K562 (cell line): ENCODE measurements around the gene UBA3. TPM values are rescaled to one million over a fixed set of nuclear protein-coding genes. Genes with fewer than 3 reads are reported as not detected.

Experiments used
- ATAC-seq: fragments of 200-7000 bp; cut with Tn5 transposase; 3 replicates; pipeline ENCODE4 v1.9.1; 2020; ENCODE audit warnings: moderate library complexity
- BruUV-seq: library from RNA; stranded (reverse); fragments of 400-500 nt; replicated peaks from 2 replicates; lab custom pipeline; 2021; lab: Mats Ljungman, UMichigan
- CTCF ChIA-PET: fragments of 300-600 bp; formaldehyde crosslinking; extraction: SDS; loops from one replicate; lab custom pipeline; 2021; ENCODE audit warnings: low intra/inter-chr PET ratio; lab: Yijun Ruan, JAX
- POLR2A ChIA-PET: fragments of 300-600, 350-650 bp; sonication (Branson Sonifier 250); formaldehyde crosslinking; extraction: SDS; loops from one replicate; lab custom pipeline; 2021; ENCODE audit warnings: antibody characterized with exemption, inconsistent platforms; lab: Yijun Ruan, JAX
- DNase-seq, 4 experiments: peaks; one replicate each; pipeline versions ENCODE4 v3.0.0 to v3.0.0-alpha.2; 2011 to 2018; ENCODE audit warnings: low spot score in 3 of 4, mixed read lengths in 3 of 4; ENCODE audit errors: extremely low read depth in 1 of 4
- FAIRE-seq: peaks from 2 replicates; lab custom pipeline; 2011; peaks lifted over from hg19 to GRCh38; lab: Jason Lieb, UNC
- H2AFZ ChIP-seq: 2 replicates; pipeline ENCODE4 v1.6.0; 2011; ENCODE audit warnings: low read depth, low read length, control low read depth, inconsistent platforms
- H3K27ac ChIP-seq: fragments of 200-600 bp; 3 replicates; pipeline ENCODE4 v1.8.0; 2011; ENCODE audit warnings: low read depth, mild to moderate bottlenecking, control low read depth, inconsistent platforms, low read length, moderate library complexity, mixed read lengths; ENCODE audit errors: extremely low read depth
- H3K27me3 ChIP-seq, 2 experiments: fragments of 300-600 bp in 1 of 2; 2 replicates in 1 of 2; 3 replicates in 1 of 2; pipeline versions ENCODE4 v1.6.0 to v1.8.0; 2011; ENCODE audit warnings: inconsistent platforms in 2 of 2, low read length in 2 of 2, mild to moderate bottlenecking in 1 of 2, mixed read lengths in 1 of 2, moderate library complexity in 1 of 2; ENCODE audit not compliant: control insufficient read depth in 2 of 2, insufficient read depth in 2 of 2
- H3K36me3 ChIP-seq: fragments of 300-600 bp; 3 replicates; pipeline ENCODE4 v1.8.0; 2011; ENCODE audit warnings: mild to moderate bottlenecking, low read length, inconsistent platforms; ENCODE audit not compliant: control insufficient read depth, insufficient read depth
- H3K4me1 ChIP-seq, 2 experiments: fragments of 200-600 bp in 1 of 2; replicated peaks in 1 of 2; 2 replicates in 1 of 2; 3 replicates in 1 of 2; pipeline versions ENCODE4 v1.5.1 to v1.8.0; 2011; ENCODE audit warnings: inconsistent platforms in 2 of 2, low read length in 2 of 2, mild to moderate bottlenecking in 1 of 2, mixed read lengths in 1 of 2, moderate library complexity in 1 of 2; ENCODE audit not compliant: control insufficient read depth in 2 of 2, insufficient read depth in 2 of 2
- H3K4me2 ChIP-seq: 2 replicates; pipeline ENCODE4 v1.6.1; 2011; ENCODE audit warnings: low read length, control low read depth, inconsistent platforms, mixed read lengths; ENCODE audit not compliant: insufficient read depth
- H3K4me3 ChIP-seq: fragments of 200-600 bp; sonication (generic), shearing (Covaris generic); 2 replicates; pipeline ENCODE4 v1.5.1; 2016; ENCODE audit warnings: control low read depth, inconsistent platforms
- H3K79me2 ChIP-seq: fragments of 200-600 bp; 3 replicates; pipeline ENCODE4 v1.8.0; 2011; ENCODE audit warnings: low read length, inconsistent platforms; ENCODE audit not compliant: control insufficient read depth, insufficient read depth
- H3K9ac ChIP-seq, 2 experiments: 2 replicates each; pipeline versions ENCODE4 v1.6.0 to v1.6.1; 2011; ENCODE audit warnings: low read depth in 2 of 2, low read length in 2 of 2, control low read depth in 1 of 2, inconsistent platforms in 1 of 2, mild to moderate bottlenecking in 1 of 2, mixed read lengths in 1 of 2; ENCODE audit not compliant: insufficient read depth in 1 of 2
- H3K9me1 ChIP-seq: one replicate; pipeline ENCODE4 v1.6.0; 2011; ENCODE audit warnings: inconsistent platforms, mild to moderate bottlenecking, low read length, moderate library complexity; ENCODE audit not compliant: control insufficient read depth, insufficient read depth
- H3K9me3 ChIP-seq: replicated peaks from 2 replicates; pipeline ENCODE4 v1.5.1; 2011; ENCODE audit warnings: low read depth, low read length, inconsistent platforms; ENCODE audit not compliant: control insufficient read depth, insufficient read depth
- H4K20me1 ChIP-seq: replicated peaks from 2 replicates; pipeline ENCODE4 v1.6.1; 2011; ENCODE audit warnings: low read length, inconsistent platforms, mixed read lengths; ENCODE audit not compliant: control insufficient read depth, insufficient read depth
- HDGF ChIP-seq: fragments of 450-650 bp; IDR thresholded peaks from 2 replicates; pipeline ENCODE4 v1.6.1; 2016
- KDM4B ChIP-seq, 2 experiments: fragments of 450-650 bp in 1 of 2; sonication (generic) in 1 of 2; IDR thresholded peaks; 2 replicates each; pipeline ENCODE4 v1.6.1; 2016 to 2017; ENCODE audit warnings: borderline replicate concordance in 2 of 2, antibody characterized with exemption in 1 of 2, low read depth in 1 of 2, mild to moderate bottlenecking in 1 of 2
- MCM7 ChIP-seq, 2 experiments: fragments of 450-650 bp; IDR thresholded peaks; 2 replicates each; pipeline ENCODE4 v1.6.1; 2016 to 2018
- NEUROD1 ChIP-seq: fragments of 150-350 bp; IDR thresholded peaks from 2 replicates; pipeline ENCODE4 v1.6.1; 2014; ENCODE audit warnings: borderline replicate concordance, low read length, low read depth; ENCODE audit not compliant: partially characterized antibody
- TAF15 ChIP-seq: fragments of 200-400 bp; formaldehyde crosslinking; IDR thresholded peaks from 2 replicates; pipeline ENCODE4 v1.6.1; 2017; ENCODE audit warnings: mild to moderate bottlenecking, low read depth, low read length, moderate library complexity
- TAF9B ChIP-seq: fragments of 450-650 bp; IDR thresholded peaks from 2 replicates; pipeline ENCODE4 v1.6.1; 2018; ENCODE audit warnings: mild to moderate bottlenecking; ENCODE audit not compliant: partially characterized antibody
- ZBTB1 ChIP-seq: sonication (generic); formaldehyde crosslinking; IDR thresholded peaks from 2 replicates; pipeline ENCODE4 v1.8.1; 2023; ENCODE audit warnings: missing genetic modification reagents, low read depth, mild to moderate bottlenecking, borderline replicate concordance
- WGBS: fragments of 100-300 bp; shearing (Covaris generic); methylation state at CpG from one replicate; pipeline ENCODE4 v1.1.6; 2016; ENCODE audit warnings: low coverage, mixed read lengths; ENCODE audit not compliant: insufficient coverage; ENCODE audit errors: missing lambda C conversion rate; 5-methylcytosine and 5-hydroxymethylcytosine counted together
- in situ Hi-C: fragments of 300-500 bp; cut with MboI; formaldehyde crosslinking; loops from 4 replicates; pipeline ENCODE4 v1.15.0; 2018; ENCODE audit warnings: inconsistent platforms, mixed read lengths
- intact Hi-C: fragments of 100-400 bp; cut with micrococcal nuclease; formaldehyde crosslinking; loops from 2 replicates; pipeline ENCODE4 v1.14.2; 2022
- polyA plus RNA-seq, 8 experiments: library from polyadenylated mRNA; depleted of rRNA in 4 of 8; stranded (reverse) in 5 of 8; unstranded in 3 of 8; fragments of >200 nt; fragmentation: Nextera tagmentation in 2 of 8; fragmentation: Illumina TruSeq in 1 of 8; extraction: Ambion mirVana in 2 of 8; extraction: Trizol in 1 of 8; gene quantifications; 2 replicates each; pipeline versions ENCODE4 v1.2.1 to v1.2.3, GENCODE V29; 2011 to 2014; ENCODE audit warnings: inconsistent platforms in 1 of 8, missing spikeins in 1 of 8
- total RNA-seq, 7 experiments: library from RNA; depleted of rRNA in 6 of 7; stranded (reverse); fragments of >200 nt in 6 of 7; fragmentation: Illumina TruSeq in 2 of 7; extraction: Trizol in 2 of 7; gene quantifications; 2 replicates each; pipeline versions ENCODE4 v1.2.1 to v1.2.3, GENCODE V29; 2011 to 2021; ENCODE audit warnings: low replicate concordance in 1 of 7
- TF ChIP-seq, protein P1 (sequence below): fragments of 450-650 bp; formaldehyde crosslinking; IDR thresholded peaks from 2 replicates; pipeline ENCODE4 v1.4.0; 2020; ENCODE audit warnings: mild to moderate bottlenecking, moderate library complexity
- TF ChIP-seq, protein P2 (sequence below): fragments of 450-650 bp; IDR thresholded peaks from 2 replicates; pipeline ENCODE4 v1.6.1; 2016; ENCODE audit warnings: low read depth
- TF ChIP-seq, protein P3 (sequence below): fragments of 450-650 bp; formaldehyde crosslinking; IDR thresholded peaks from 2 replicates; pipeline ENCODE4 v1.4.0; 2020; ENCODE audit warnings: mild to moderate bottlenecking

UBA3 gene
- total and polyA plus RNA-seq, 9 of the 15 experiments (the other 6 are each of a cell fraction or from before 2014, with no cell fraction given) = 23.2 to 80.0 (median 38.6) TPM

DNA sequence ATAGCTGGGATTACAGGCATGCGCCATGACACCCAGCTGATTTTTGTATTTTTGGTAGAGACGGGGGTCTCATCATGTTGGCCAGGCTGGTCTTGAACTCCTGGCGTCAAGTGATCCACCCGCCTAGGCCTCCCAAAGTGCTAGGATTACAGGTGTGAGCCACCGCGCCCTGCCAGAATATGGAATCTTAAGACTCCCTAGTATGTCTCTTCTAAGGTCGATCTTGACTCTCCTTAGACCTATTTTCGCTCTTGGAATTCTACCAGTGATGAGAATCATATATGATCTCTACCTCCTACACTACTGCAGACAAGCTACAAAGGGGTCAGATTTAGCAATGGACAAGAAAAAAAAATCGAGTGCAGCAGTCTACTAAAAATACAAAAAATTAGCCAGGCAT is 47.4 kb downstream of the UBA3 start:
- DNase-seq (no peak), ATAC-seq (no peak), FAIRE-seq (no peak)
- Histone ChIP-seq H3K4me3 (no peak overlapping the region), H2AFZ (no peak overlapping the region), H3K79me2 (no peaks in the 10 kb centered on the region), H3K4me1 (no peaks in the 10 kb centered on the region), H3K27ac (no peak overlapping the region), H4K20me1 (no peaks in the 10 kb centered on the region), H3K9ac (no peak overlapping the region), H3K36me3 (peaks cover 69% of the 10 kb centered on the region), H3K27me3 (no peaks in the 10 kb centered on the region), H3K9me1 (no peaks in the 10 kb centered on the region), H3K9me3 (no peaks in the 10 kb centered on the region), H3K4me2 (no peak overlapping the region)
- BruUV-seq = no TSS peak
- whole genome bisulfite sequencing = 98% methylated on average over 8 of the region's 9 CpGs
- ChIA-PET POLR2A (interaction anchor here (0.6 to 0.9 kb wide), 4 partner anchors 8 to 104 kb away, joined by 3 to 4 read pairs (median 3); partner anchors contain the start of gene TMF1), CTCF (no interaction called here)
- intact Hi-C loops = no loop called here
- in situ Hi-C loops = no loop called here
- TF ChIP-seq, protein P1, sequence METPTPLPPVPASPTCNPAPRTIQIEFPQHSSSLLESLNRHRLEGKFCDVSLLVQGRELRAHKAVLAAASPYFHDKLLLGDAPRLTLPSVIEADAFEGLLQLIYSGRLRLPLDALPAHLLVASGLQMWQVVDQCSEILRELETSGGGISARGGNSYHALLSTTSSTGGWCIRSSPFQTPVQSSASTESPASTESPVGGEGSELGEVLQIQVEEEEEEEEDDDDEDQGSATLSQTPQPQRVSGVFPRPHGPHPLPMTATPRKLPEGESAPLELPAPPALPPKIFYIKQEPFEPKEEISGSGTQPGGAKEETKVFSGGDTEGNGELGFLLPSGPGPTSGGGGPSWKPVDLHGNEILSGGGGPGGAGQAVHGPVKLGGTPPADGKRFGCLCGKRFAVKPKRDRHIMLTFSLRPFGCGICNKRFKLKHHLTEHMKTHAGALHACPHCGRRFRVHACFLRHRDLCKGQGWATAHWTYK (CRISPR knock-in tag) = no peak
- no peak for TF ChIP-seq ZBTB1
- TF ChIP-seq TAF15 = no peak
- TF ChIP-seq NEUROD1 = no peak
- TF ChIP-seq, protein P2, sequence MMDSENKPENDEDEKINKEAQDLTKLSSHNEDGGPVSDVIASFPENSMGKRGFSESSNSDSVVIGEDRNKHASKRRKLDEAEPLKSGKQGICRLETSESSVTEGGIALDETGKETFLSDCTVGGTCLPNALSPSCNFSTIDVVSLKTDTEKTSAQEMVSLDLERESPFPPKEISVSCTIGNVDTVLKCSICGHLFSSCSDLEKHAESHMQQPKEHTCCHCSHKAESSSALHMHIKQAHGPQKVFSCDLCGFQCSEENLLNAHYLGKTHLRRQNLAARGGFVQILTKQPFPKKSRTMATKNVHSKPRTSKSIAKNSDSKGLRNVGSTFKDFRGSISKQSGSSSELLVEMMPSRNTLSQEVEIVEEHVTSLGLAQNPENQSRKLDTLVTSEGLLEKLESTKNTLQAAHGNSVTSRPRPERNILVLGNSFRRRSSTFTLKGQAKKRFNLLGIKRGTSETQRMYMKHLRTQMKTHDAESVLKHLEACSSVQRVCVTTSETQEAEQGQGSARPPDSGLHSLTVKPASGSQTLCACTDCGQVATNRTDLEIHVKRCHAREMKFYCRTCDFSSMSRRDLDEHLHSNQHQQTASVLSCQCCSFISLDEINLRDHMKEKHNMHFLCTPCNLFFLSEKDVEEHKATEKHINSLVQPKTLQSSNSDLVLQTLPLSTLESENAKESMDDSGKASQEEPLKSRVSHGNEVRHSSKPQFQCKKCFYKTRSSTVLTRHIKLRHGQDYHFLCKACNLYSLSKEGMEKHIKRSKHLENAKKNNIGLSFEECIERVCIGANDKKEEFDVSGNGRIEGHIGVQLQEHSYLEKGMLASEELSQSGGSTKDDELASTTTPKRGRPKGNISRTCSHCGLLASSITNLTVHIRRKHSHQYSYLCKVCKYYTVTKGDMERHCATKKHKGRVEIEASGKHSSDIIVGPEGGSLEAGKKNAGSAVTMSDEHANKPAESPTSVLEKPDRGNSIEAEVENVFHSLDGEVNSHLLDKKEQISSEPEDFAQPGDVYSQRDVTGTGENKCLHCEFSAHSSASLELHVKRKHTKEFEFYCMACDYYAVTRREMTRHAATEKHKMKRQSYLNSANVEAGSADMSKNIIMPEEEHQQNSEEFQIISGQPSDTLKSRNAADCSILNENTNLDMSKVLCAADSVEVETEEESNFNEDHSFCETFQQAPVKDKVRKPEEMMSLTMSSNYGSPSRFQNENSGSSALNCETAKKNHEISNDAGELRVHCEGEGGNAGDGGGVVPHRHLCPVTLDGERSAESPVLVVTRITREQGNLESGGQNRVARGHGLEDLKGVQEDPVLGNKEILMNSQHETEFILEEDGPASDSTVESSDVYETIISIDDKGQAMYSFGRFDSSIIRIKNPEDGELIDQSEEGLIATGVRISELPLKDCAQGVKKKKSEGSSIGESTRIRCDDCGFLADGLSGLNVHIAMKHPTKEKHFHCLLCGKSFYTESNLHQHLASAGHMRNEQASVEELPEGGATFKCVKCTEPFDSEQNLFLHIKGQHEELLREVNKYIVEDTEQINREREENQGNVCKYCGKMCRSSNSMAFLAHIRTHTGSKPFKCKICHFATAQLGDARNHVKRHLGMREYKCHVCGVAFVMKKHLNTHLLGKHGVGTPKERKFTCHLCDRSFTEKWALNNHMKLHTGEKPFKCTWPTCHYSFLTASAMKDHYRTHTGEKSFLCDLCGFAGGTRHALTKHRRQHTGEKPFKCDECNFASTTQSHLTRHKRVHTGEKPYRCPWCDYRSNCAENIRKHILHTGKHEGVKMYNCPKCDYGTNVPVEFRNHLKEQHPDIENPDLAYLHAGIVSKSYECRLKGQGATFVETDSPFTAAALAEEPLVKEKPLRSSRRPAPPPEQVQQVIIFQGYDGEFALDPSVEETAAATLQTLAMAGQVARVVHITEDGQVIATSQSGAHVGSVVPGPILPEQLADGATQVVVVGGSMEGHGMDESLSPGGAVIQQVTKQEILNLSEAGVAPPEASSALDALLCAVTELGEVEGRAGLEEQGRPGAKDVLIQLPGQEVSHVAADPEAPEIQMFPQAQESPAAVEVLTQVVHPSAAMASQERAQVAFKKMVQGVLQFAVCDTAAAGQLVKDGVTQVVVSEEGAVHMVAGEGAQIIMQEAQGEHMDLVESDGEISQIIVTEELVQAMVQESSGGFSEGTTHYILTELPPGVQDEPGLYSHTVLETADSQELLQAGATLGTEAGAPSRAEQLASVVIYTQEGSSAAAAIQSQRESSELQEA = no peak
- TF ChIP-seq KDM4B (IDR thresholded peaks at IDR 0.05; ENCODE audit: borderline replicate concordance in 2 of 2, low read depth in 1 of 2) = no peak
- TF ChIP-seq, protein P3, sequence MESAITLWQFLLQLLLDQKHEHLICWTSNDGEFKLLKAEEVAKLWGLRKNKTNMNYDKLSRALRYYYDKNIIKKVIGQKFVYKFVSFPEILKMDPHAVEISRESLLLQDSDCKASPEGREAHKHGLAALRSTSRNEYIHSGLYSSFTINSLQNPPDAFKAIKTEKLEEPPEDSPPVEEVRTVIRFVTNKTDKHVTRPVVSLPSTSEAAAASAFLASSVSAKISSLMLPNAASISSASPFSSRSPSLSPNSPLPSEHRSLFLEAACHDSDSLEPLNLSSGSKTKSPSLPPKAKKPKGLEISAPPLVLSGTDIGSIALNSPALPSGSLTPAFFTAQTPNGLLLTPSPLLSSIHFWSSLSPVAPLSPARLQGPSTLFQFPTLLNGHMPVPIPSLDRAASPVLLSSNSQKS (CRISPR knock-in tag) = no peak
- TF ChIP-seq MCM7 (IDR thresholded peaks at IDR 0.05) = no peak
- no peak for TF ChIP-seq HDGF
- TF ChIP-seq TAF9B = no peak
